ENCODE measurements around the gene CPSF2.
A peak's percentile ranks its signal among the peaks of the same experiment; 100 is the strongest.

CPSF2 gene

GRCh38 chr14:92105073-92105892, 16.5 kb upstream of the CPSF2 start:
- TF ChIP-seq, protein P1, sequence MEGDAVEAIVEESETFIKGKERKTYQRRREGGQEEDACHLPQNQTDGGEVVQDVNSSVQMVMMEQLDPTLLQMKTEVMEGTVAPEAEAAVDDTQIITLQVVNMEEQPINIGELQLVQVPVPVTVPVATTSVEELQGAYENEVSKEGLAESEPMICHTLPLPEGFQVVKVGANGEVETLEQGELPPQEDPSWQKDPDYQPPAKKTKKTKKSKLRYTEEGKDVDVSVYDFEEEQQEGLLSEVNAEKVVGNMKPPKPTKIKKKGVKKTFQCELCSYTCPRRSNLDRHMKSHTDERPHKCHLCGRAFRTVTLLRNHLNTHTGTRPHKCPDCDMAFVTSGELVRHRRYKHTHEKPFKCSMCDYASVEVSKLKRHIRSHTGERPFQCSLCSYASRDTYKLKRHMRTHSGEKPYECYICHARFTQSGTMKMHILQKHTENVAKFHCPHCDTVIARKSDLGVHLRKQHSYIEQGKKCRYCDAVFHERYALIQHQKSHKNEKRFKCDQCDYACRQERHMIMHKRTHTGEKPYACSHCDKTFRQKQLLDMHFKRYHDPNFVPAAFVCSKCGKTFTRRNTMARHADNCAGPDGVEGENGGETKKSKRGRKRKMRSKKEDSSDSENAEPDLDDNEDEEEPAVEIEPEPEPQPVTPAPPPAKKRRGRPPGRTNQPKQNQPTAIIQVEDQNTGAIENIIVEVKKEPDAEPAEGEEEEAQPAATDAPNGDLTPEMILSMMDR (IDR thresholded peaks at IDR 0.05; ENCODE audit: extremely low read depth, missing control alignments), result no peak
- DNase-seq (ENCODE audit: low spot score), result peak; percentile 16

- DNase-seq (ENCODE audit: low spot score), result no peak
- TF ChIP-seq, protein P1 (IDR thresholded peaks at IDR 0.05; ENCODE audit: extremely low read depth, missing control alignments), result no peak
These were observed 16.0 kb upstream of the CPSF2 start for GRCh38 chr14:92105893-92106142.

GRCh38 chr14:92106143-92106926, 15.4 kb upstream of the CPSF2 start, which contains the start of gene ATXN3:
Gene ATXN3, minus strand, starts transcription at chr14:92106582. Its CDS starts 30 bp downstream, at chr14:92106552.
- peak; percentile 97 for DNase-seq (ENCODE audit: low spot score)
- TF ChIP-seq, protein P1 (IDR thresholded peaks at IDR 0.05; ENCODE audit: extremely low read depth, missing control alignments), result peak; percentile 72

GRCh38 chr14:92108345-92109254, 13.2 kb upstream of the CPSF2 start:
- DNase-seq (ENCODE audit: low spot score), result no peak
- TF ChIP-seq, protein P1 (IDR thresholded peaks at IDR 0.05; ENCODE audit: extremely low read depth, missing control alignments), result no peak

GRCh38 chr14:92109490-92109889, 12.3 kb upstream of the CPSF2 start:
- TF ChIP-seq, protein P1 (IDR thresholded peaks at IDR 0.05; ENCODE audit: extremely low read depth, missing control alignments), result no peak
- DNase-seq (ENCODE audit: low spot score), result no peak

DNA sequence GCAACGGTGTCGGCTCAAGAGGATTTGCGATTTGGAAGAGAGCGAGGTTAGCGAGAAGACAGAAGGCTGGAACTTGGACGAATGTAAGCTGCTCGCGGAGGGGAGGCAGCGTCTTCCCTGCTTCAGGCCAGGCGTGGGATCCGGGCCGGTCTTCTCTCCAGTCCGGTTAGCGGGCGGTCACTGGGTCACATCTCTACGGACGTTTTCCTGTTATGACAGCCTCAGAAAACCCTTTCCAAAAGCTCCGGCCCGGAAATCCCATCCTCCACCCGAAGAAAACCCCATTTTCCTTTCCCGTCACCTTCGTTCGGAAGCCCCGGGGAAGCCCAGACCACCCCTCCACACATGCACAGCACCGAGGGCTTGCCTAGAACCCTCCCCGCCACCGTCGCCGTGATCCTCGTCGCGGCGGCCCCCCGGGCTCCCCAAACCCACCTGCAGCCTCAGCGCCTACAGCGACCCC, 531 bp upstream of the CPSF2 start:
- TF ChIP-seq, protein P1 (IDR thresholded peaks at IDR 0.05; ENCODE audit: extremely low read depth, missing control alignments), result no peak
- no peak for DNase-seq (ENCODE audit: low spot score)
